Activated CD4-positive, alpha-beta T cell treated with anti-CD3 and anti-CD28 coated beads, Interleukin-2, amount 50 U/mL, for 4 hours (primary cell): Measurements from ENCODE around the gene TGFA.

Source experiments
- DNase-seq, 2 experiments: peaks; one replicate each; pipeline ENCODE4 v3.0.0-alpha.2; 2020

Gene TGFA

DNA sequence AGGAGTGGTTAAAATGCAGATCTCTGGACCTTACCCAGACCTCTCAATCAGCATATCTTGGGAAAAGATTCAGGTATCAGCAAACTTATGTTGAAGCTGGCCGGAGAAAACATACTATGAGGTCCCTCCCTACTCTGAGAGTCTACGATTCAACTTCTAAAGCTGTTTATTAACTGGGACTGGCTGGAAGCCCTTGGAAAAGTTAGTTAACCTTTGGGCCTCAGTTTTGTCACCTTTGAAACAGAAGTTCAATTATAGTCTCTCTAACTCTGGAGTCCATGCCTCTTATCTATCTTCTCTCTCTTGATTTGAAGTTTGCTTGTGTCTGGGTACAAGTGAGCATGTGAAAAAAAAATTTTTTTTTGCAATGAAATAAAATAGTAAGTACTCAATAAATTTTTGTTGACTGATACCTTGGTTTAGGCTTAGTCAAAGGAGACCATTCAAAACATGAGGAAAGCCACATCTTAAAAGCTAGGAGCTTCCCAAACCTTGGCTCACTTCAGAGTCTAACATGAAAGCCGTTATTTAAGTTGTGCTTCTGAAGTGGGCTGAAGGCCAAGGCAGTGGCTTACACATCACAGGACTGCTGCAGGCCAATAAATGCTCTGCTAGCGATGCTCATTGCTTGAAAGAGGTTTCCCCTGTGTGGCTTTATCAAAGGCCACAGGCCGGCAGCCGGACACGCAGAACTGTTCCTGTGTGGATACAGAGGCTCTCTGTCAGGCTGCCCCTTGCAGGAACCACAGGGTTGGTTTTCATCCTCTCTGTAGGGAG, 141.1 kb downstream of the TGFA start:
- no peak for DNase-seq

DNA sequence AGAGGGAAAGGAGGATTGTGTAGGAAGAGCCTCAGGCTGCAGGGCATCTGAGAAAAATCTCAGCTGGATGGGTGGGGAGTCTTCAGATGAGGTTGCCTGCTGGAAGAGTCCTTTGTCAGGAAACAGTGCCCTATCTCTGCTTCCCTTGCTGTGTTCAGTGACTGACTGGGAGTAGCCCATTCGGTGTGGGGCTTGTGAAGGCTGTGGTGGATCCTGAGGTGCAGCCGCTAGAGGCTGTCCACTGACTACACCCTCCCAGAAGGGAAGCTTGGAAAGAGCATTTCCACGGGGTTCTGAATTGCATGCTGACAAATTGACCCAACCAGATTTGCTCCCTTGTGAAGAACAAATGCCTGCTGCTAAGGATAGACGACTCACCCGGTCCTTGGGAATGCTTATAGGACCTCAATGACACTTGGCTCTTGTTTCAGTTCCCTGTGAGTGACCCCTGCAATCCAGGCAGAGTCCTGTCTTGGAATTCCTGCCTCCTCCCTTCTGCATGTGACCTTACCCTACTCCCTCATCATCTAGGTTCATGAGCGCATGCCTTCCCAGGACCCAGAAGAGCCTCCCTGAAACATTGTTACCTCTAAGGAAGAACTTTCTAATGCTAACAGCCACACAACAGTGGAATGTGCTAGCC, 142.0 kb downstream of the TGFA start:
- no peak for DNase-seq

DNA sequence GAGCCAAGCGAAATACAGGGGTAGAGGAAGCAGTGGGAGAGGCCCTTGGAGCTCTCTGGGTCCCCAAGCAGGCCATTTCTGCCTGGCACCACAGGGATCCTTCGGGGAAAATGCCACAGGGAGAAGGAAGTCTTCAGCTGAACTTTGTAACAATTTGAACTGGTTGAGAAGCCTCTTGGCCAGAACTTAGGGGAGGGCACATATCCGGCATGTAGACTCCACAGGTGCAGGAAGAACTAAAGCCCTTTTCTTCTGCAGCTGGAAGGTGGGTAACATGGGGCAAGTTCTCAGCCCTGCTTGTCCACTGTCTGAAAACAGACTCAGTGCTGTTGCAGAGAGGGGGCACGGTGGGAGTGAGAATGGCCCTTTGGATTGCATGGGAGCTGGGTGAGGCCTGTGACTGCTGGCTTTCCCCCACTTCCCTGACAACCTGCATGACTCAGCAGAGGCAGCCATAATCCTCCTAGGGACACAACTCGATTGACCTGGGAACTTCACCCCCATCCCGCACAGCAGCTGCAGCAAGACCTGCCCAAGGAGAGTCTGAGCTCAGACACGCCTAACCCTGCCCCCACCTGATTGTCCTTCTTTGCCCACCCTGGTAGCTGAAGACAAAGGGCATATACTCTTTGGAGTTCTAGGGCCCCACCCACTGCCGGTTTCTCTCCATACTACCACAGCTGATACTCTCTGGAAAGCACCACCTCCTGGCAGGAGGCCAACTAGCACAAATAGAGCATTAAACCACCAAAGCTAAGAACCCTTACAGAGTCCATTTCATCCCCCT, 150.2 kb downstream of the TGFA start:
- no peak for DNase-seq

DNA sequence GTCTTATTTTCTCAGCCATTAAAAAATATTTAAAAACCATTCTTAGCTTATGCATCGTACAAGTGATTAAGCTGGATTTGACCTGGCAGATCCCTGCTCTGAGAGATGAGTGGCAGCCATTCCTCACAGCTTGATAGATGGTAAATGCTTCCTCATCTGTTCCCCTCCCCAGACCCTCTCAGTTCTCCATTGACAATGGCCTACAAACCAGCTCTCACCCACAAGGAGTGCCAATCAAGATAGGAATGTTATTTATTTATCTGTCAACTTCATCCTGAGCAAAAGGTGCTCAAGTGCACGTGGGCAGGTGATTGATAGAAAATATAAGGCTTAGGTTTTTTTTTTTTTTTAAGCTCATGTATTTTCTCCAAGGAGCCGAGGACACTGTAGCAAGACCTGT, 153.1 kb downstream of the TGFA start:
- DNase-seq = no peak

DNA sequence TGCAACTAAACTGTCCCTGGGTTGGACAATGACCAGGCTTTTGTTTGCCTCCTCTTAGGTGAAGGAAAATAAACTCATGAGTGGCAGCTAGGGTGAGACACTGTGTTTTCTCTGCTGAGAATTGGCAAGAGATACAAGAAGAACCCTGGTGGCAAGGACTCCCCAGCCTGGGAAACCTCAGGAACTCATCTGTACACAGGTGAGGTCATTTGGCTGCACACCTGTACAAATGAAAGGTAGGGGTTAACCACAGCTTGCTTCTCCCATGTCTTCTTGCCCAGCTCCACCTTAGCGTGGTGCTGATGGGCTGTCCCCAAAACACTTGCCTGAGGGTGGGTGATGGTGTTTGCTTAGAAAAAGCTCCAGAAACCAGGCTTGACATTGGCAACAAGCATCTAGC, 154.6 kb downstream of the TGFA start:
- no peak for DNase-seq
